Panc1 (cell line): Measurements from ENCODE around the gene ZNF622. TPM values are rescaled to one million over a fixed set of nuclear protein-coding genes. Genes with fewer than 3 reads are reported as not detected.

Experiments used
- ATAC-seq: fragments of 200-7000 bp; cut with Tn5 transposase; 2 replicates; pipeline ENCODE4 v1.9.1; 2020; ENCODE audit warnings: mild to moderate bottlenecking, moderate library complexity
- BruUV-seq: library from RNA; stranded (reverse); fragments of 400-500 nt; replicated peaks from 2 replicates; lab custom pipeline; 2021; lab: Mats Ljungman, UMichigan
- CTCF ChIA-PET: fragments of 300-600 bp; sonication (Branson Sonifier 250); formaldehyde crosslinking; loops from one replicate; lab custom pipeline; 2022; ENCODE audit warnings: antibody characterized with exemption; lab: Charles Lee
- POLR2A ChIA-PET: fragments of 300-600 bp; sonication (Branson Sonifier 250); formaldehyde crosslinking; loops from one replicate; lab custom pipeline; 2022; ENCODE audit warnings: antibody characterized with exemption; lab: Charles Lee
- DNase-seq: peaks from one replicate; pipeline ENCODE4 v3.0.0-alpha.2; 2010; ENCODE audit warnings: low read depth, low spot score
- H3K27ac ChIP-seq: 2 replicates; pipeline ENCODE4 v1.5.1; 2011; ENCODE audit warnings: mild to moderate bottlenecking, low read length, inconsistent platforms
- H3K27me3 ChIP-seq: fragments of 200-500 bp; sonication (Bioruptor generic); 2 replicates; pipeline ENCODE4 v1.6.0; 2014; ENCODE audit warnings: low read length, inconsistent platforms; ENCODE audit not compliant: control insufficient read depth, insufficient read depth
- H3K36me3 ChIP-seq: fragments of 200-500 bp; sonication (Bioruptor generic); 2 replicates; pipeline ENCODE4 v1.5.1; 2014; ENCODE audit warnings: inconsistent platforms, mild to moderate bottlenecking, low read length, moderate library complexity; ENCODE audit not compliant: control insufficient read depth, insufficient read depth
- H3K4me1 ChIP-seq: 2 replicates; pipeline ENCODE4 v1.5.1; 2011; ENCODE audit warnings: inconsistent platforms, mild to moderate bottlenecking, low read length, moderate library complexity; ENCODE audit not compliant: control insufficient read depth, insufficient read depth
- H3K4me3 ChIP-seq, 2 experiments: 2 replicates each; pipeline ENCODE4 v1.5.1; 2011 to 2012; ENCODE audit warnings: low read depth in 2 of 2, low read length in 2 of 2, mild to moderate bottlenecking in 2 of 2, inconsistent platforms in 1 of 2, moderate library complexity in 1 of 2
- H3K9me3 ChIP-seq: fragments of 200-500 bp; sonication (Bioruptor generic); 2 replicates; pipeline ENCODE4 v1.5.1; 2014; ENCODE audit warnings: low read depth, mild to moderate bottlenecking, inconsistent platforms, low read length, moderate library complexity; ENCODE audit not compliant: control insufficient read depth, insufficient read depth
- CTCF ChIP-seq: fragments of 450-650 bp; IDR thresholded peaks from 2 replicates; pipeline ENCODE4 v1.5.1; 2017; ENCODE audit warnings: mild to moderate bottlenecking
- POLR2AphosphoS5 ChIP-seq: IDR thresholded peaks from 2 replicates; pipeline ENCODE4 v1.6.1; 2012; ENCODE audit warnings: mild to moderate bottlenecking, low read depth, low read length, moderate library complexity
- SIN3A ChIP-seq: IDR thresholded peaks from 2 replicates; pipeline ENCODE4 v1.6.1; 2012; ENCODE audit warnings: low read depth, mild to moderate bottlenecking, low read length, moderate library complexity, borderline replicate concordance; ENCODE audit not compliant: insufficient read depth
- TCF7L2 ChIP-seq: IDR thresholded peaks from 2 replicates; pipeline ENCODE4 v1.6.1; 2011; ENCODE audit warnings: mild to moderate bottlenecking, low read depth, low read length, inconsistent platforms
- in situ Hi-C: cut with HindIII; loops from 2 replicates; pipeline ENCODE4 v1.10.0; 2016; ENCODE audit warnings: low sequenced_read_pairs, low pct_unique_long_range_greater_than_20kb
- intact Hi-C: fragments of 100-400 bp; cut with micrococcal nuclease; formaldehyde crosslinking; loops from one replicate; pipeline ENCODE4 v1.10.0; 2022; ENCODE audit not compliant: unreplicated experiment
- total RNA-seq: library from RNA; stranded (reverse); gene quantifications from one replicate; pipeline ENCODE4 v1.2.1, GENCODE V29; 2021; ENCODE audit not compliant: unreplicated experiment
- TF ChIP-seq, protein P1 (sequence below), 2 experiments: IDR thresholded peaks; 2 replicates each; pipeline ENCODE4 v1.6.1; 2011 to 2012; ENCODE audit warnings: low read depth in 2 of 2, control low read depth in 1 of 2, low read length in 1 of 2, mild to moderate bottlenecking in 1 of 2, moderate library complexity in 1 of 2; ENCODE audit not compliant: insufficient read depth in 1 of 2

ZNF622 gene
- total RNA-seq, 1 experiment from 2014 or later: 29.3 TPM

- Histone ChIP-seq H3K4me1 (peaks cover 20% of the 10 kb centered on the region), H3K4me3 (peak overlapping the region; percentile 94 to 96), H3K27ac (0 out of 2 replicates have a peak overlapping the region, but pooled peaks have one; percentile 87), H3K36me3 (peaks cover 23% of the 10 kb centered on the region), H3K27me3 (no peaks in the 10 kb centered on the region), H3K9me3 (no peaks in the 10 kb centered on the region)
- ATAC-seq (no peak), DNase-seq (no peak)
- ChIA-PET CTCF (no interaction called here), POLR2A (no interaction called here)
- intact Hi-C loops: no loop called here
- in situ Hi-C loops: no loop called here
- BruUV-seq: no TSS peak
- TF ChIP-seq SIN3A (no peak), TCF7L2 (no peak), CTCF (no peak), POLR2AphosphoS5 (no peak)
- TF ChIP-seq, protein P1, sequence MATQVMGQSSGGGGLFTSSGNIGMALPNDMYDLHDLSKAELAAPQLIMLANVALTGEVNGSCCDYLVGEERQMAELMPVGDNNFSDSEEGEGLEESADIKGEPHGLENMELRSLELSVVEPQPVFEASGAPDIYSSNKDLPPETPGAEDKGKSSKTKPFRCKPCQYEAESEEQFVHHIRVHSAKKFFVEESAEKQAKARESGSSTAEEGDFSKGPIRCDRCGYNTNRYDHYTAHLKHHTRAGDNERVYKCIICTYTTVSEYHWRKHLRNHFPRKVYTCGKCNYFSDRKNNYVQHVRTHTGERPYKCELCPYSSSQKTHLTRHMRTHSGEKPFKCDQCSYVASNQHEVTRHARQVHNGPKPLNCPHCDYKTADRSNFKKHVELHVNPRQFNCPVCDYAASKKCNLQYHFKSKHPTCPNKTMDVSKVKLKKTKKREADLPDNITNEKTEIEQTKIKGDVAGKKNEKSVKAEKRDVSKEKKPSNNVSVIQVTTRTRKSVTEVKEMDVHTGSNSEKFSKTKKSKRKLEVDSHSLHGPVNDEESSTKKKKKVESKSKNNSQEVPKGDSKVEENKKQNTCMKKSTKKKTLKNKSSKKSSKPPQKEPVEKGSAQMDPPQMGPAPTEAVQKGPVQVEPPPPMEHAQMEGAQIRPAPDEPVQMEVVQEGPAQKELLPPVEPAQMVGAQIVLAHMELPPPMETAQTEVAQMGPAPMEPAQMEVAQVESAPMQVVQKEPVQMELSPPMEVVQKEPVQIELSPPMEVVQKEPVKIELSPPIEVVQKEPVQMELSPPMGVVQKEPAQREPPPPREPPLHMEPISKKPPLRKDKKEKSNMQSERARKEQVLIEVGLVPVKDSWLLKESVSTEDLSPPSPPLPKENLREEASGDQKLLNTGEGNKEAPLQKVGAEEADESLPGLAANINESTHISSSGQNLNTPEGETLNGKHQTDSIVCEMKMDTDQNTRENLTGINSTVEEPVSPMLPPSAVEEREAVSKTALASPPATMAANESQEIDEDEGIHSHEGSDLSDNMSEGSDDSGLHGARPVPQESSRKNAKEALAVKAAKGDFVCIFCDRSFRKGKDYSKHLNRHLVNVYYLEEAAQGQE (IDR thresholded peaks at IDR 0.05; ENCODE audit: insufficient read depth in 1 of 2, low read depth in 2 of 2, low read length in 1 of 2): no peak
Observed at GRCh38 chr5:16464231-16464630, 1.4 kb downstream of the ZNF622 start.

DNA sequence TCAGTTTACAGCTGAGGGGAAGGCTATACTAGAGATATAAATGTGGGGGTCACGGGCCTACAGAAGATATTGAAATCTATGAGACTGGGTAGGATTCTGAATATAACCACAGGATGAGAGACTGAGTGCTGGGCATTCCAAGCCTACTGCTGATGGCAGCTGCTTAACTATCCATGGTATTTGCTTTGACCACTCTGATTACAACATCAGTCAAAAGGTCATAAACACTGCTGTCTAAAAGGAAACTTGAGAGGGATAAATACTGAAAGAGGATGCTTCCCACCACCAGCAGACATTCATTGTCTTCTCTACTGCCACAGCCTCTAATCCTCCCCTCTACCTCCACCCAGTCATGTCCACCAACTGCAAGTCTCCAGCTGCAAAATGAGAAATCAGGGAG, 3.8 kb downstream of the ZNF622 start:
- H3K4me3 ChIP-seq: no peak overlapping the region
- in situ Hi-C loops: no loop called here

GRCh38 chr5:16461026-16461425, 4.6 kb downstream of the ZNF622 start:
- intact Hi-C loops (no loop called here), in situ Hi-C loops (no loop called here)
- Histone ChIP-seq H3K27me3 (no peaks in the 10 kb centered on the region), H3K4me3 (no peak overlapping the region), H3K36me3 (peaks cover 45% of the 10 kb centered on the region), H3K9me3 (no peaks in the 10 kb centered on the region), H3K4me1 (peaks cover 14% of the 10 kb centered on the region; the same call in 1 of the 2 replicates), H3K27ac (no peak overlapping the region)
- ATAC-seq (no peak), DNase-seq (no peak)
- POLR2A ChIA-PET: no interaction called here
- no peak for TF ChIP-seq CTCF
- TF ChIP-seq, protein P1 (IDR thresholded peaks at IDR 0.05; ENCODE audit: insufficient read depth in 1 of 2, low read depth in 2 of 2, low read length in 1 of 2): no peak
- no peak for TF ChIP-seq TCF7L2
- TF ChIP-seq SIN3A: no peak
- no peak for TF ChIP-seq POLR2AphosphoS5
- CTCF ChIA-PET: no interaction called here
- BruUV-seq: no TSS peak

More for the DNA sequence above, 3.8 kb downstream of the ZNF622 start:
- Histone ChIP-seq H3K4me1 (peaks cover 11% of the 10 kb centered on the region; the same call in 1 of the 2 replicates), H3K27me3 (no peaks in the 10 kb centered on the region), H3K9me3 (no peaks in the 10 kb centered on the region), H3K27ac (no peak overlapping the region), H3K36me3 (peaks cover 40% of the 10 kb centered on the region)
- ChIA-PET CTCF (no interaction called here), POLR2A (no interaction called here)
- intact Hi-C loops: no loop called here
- DNase-seq (no peak), ATAC-seq (no peak)
- no peak for TF ChIP-seq SIN3A
- no TSS peak for BruUV-seq
